HG02981 (cell line): ENCODE measurements around the gene ANK3.

Experiments
- ATAC-seq: cut with Tn5 transposase; IDR thresholded peaks from one replicate; pipeline ENCODE4 v1.9.1; 2021; ENCODE audit warnings: mild to moderate bottlenecking, moderate library complexity; ENCODE audit not compliant: unreplicated experiment

Gene ANK3

DNA sequence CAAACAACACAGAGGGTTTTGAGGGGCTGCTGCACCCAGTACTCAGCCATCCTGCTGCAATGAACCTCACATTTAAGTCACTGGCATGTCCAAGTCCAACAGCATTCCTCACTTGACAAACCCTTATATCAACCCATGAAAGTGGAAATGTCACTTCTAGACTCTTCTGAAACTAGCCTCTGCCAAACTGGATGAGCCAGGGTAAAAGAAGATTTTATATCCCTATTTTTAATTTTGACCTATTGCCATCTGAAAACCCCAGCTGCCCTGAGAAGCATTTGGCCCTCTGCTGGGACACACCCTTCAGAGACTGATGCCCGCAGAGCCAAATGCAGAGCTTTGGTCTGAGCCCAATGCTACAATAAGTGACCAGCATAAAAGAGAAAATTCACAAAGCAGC lies 201.1 kb downstream of the ANK3 start:
- ATAC-seq: no peak

DNA sequence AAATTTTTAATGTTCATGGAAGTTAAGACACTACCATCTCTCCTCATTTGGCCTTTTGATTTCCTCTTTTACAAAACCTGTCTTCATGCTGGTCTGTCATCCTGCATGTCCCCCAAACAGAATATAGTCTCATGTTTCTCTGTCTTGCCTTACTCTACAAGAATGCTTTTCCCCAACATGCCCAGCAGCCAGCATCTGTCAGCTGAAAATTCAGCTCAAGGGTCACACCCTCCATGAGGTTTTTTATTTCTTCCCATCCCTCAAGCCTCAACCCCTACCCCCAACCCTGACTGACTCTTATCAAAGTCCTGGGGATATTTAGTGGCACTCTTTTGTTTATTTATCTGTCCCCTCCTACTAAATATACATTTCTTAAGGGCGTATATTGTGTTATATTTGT lies 202.0 kb downstream of the ANK3 start:
- no peak for ATAC-seq

DNA sequence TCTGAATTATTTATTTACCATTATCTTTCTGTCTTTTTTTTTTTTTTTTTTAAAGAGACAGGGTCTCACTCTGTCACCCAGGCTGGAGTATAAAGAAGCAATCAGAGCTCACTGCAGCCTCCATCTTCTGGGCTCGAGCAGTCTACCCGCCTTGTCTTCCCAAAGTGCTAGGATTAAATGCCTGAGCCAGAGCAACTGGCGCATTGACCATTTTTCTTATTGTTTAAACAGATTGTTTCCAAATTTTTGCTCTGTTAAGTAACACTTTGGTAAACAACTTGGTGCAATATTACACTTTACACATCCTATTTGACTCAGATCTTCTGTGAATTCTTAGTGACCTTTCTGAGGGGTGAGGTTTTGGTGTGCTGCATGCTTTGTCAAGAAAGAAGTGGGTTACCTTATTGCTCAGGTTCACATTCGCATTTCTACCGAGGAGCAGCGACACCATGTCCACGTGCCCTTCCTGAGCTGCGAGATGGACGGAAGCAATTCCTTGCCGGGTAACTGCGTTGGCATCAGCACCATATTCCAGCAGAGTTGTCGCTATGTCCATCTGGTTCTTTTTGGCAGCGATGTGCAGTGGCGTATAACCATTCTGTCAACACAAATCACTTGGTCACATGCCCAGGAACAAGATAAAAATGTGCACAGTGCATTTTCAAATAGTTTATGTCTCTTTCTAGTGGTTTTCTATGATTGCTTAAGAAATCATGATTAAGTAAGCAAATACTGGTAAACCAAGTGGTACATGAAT lies 203.2 kb downstream of the ANK3 start:
- no peak for ATAC-seq

DNA sequence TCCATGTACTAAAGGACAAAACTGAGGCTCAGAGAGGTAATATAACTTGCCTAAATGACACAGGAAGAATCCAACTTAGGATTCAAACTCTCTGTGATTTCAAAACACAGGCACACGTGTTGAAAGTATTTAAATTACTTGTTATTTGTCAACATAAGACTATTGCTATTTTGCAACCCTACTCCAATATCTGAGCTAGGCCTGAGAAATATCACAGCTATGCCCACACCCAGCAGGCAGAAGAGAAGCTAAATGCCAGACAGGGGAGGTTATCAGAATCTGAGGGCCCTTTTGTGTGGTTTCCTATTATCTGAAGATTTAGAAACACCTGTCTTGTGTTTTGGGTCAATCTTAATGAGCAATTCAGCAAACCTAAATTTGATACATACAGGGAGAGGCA lies 204.3 kb downstream of the ANK3 start:
- ATAC-seq: no peak

DNA sequence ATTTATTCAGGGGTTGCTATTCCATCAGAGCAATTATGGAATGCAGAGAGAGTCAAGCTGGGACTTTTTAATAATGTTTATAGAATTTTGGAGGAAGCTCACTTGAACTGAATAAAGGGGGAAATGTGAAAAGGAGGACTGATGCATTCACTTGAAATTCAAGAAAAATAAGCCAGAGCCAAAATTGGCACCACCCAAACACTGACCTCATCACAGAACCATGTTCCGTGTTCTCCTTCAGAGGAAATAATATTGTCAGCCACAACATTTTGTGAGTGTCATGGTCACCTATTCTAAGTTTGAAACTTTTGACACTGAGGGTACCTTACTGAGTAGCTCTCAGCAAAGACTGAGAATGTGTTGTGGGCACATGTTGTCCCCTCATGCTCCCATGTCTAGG lies 207.0 kb downstream of the ANK3 start:
- ATAC-seq: no peak

DNA sequence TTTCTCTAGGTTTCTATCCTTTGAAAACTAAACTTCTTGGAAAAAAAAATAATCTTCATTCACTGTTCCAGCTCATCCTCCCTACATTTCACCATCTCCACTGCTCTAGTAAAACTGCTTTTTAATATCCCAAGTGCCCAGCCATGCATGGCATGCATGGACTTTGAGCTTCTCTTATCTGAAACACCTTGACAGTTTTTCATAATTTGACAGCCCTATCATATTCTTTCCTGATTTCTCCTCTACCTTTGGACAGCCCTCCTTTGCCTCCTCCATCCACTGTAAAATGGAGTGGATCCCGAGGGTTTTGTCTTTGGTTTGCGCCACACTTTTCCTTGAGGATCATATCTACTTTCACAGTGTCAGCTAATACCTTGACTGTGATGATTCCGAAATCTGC lies 212.8 kb downstream of the ANK3 start:
- no peak for ATAC-seq

DNA sequence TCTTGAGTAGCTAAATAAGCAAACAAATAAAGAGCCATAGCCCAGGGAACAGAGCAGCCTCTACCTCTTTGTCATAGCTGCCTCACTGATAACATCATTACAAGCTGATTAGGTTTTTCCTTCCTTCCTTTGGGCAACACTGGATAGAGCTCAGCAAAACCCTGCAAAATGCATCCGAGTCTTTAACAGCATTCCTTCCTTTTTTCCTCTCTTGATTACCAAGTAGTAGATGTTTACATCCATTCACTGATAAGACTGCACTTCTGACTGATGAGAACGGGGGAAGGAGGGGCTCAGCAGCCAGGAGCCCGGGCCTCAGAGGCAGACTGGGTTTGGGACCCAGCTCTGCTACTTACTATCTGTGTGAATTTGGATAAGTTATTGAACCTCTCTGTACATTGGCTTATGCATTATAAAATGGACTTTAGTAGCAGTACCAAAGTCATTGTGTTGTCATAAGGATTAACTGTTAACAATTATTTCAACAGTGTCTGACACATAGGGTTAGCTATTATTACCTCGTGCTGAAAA lies 214.2 kb downstream of the ANK3 start:
- ATAC-seq: no peak

DNA sequence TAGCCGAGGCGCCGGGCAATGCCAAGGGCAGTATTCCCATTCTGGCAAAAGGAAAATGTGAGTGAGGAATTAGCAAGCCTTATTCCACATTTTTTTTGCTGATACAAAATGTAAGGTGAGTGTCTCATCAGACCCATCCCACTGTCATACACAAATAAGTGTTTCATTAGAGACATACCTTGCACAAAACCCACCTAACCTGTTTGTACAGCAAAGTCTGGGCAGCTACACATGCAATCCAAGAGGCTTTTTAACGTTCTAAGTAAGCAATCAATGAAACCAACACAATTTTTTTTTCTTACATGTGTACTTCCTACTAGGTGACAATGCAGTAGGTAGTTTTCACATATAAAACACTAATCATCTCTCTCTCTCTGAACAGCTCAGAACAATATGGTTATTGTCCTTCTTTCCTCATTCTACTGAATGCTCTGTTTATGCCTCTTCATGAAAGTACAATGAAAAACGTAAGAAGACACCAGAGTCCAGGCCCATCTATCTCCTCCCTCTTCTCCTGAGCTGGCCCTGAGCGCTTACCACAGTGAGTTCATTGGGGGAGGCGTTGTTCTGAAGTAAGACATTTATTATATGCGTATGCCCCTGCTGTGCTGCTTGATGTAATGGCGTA lies 217.2 kb downstream of the ANK3 start:
- no peak for ATAC-seq

DNA sequence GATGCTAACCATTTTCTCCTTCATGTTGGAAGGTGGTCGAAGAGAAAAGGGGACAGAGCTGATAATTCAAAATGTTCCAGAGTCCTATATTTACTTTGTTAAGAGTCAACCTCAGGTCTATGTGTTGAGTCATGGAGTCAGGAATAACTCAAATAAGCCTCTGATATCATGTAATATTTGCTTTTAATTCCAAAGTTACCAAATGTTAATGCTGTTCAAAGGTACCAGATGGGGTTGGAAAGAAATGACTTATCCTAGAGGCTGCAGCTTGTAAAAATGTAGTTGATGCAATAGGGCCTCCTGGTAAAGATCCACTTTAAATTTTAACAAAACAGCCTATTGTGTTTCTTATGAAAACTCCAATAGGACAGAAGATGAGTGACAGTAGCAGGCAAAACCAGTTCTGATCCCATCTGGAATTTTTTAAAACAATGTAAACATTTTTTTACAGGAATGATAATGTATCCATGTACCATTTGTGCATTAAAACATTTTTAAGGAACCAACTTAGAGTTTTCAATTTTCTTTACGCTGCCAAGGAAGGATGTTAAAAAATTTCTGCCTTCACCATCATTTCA lies 218.2 kb downstream of the ANK3 start:
- ATAC-seq: no peak

DNA sequence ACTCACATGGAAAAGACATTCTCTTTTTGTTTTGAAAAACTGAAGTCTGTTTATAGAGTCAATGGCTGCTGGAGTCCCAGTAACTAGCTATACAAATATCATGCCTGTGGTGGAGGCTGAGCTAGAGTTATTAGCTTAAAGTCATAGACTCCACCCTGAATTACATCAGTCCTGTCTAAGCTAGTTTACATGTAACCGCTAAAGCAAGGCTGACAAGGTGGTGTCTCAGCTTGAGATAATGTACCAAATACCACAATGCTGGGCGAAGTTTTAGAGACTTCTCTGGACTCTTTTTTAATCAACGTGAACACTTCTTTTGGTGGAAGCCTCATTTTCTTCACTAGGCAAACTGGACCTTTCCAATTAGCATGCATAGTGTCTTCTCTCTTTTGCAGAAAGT lies 219.4 kb downstream of the ANK3 start:
- ATAC-seq: no peak

DNA sequence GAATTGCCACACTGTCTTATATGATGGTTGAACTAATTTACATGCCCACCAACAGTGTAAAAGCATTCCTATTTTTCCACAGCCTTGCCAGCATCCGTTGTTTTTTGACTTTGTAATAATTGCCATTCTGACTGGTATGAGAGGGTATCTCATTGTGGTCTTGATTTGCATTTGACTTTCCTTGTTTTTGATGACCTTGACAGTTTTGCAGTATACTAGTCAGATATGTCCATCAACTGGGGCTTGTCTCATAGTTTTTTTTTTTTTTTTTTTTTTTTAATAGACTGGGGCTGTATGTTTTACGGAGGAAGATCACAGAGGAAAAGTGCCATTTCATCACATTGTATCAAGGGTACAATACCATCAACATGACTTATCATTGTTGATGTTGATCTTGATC lies 220.6 kb downstream of the ANK3 start:
- no peak for ATAC-seq

DNA sequence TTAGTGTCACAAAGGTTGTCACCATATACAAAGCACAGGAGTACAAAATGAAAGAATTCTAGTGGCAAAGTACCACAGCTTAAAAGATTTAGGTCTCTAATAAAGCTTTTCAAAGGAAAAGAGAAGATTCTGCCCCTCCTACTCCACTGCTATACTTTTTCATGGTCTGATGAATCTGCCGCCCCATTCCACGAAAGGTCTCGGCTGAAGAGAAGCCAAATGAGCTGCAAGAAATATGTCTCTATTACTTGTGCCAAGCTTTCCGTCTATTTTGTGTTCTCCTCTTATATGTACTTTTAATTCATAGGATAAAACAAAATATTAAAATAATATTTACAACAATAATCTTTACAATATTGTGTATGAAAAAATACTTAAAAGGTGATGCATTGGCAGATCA lies 222.6 kb downstream of the ANK3 start:
- no peak for ATAC-seq

DNA sequence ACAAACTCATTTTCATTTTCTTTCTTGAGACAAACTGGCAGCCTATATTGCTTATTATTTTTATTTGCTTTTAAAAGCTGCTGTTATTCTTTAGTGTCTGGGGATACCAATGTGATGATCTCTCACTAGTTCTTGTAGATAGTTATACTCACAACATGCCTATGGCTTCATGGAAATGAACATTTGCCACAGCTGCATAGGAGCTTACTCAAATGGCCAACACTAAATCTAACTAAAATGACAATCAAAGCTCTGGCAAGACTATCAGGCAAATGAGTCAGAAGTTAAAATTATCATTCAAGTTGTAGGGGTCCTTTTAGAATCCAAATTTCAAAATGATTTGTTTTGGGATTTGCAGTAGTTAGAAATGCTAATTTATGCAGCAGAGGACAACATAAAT lies 225.9 kb downstream of the ANK3 start:
- no peak for ATAC-seq

DNA sequence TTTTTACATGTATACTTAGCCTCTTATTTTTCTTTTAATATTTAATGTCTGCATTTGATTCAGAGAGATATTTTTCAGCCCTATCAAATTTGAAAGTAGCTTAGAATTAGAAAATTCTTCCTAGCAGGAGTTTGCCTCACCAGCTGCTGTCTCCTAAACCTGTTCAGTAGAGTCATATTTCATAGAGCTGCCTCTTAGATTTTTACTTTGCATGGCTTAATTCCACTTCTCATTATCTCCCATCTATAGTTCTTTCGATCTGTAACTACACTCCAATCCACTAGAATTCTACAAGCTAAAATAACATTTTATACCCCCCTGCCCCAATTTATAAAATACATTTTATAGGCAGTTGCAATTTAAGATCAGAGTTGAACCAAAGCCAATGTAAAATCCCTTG lies 227.0 kb downstream of the ANK3 start:
- ATAC-seq: no peak

DNA sequence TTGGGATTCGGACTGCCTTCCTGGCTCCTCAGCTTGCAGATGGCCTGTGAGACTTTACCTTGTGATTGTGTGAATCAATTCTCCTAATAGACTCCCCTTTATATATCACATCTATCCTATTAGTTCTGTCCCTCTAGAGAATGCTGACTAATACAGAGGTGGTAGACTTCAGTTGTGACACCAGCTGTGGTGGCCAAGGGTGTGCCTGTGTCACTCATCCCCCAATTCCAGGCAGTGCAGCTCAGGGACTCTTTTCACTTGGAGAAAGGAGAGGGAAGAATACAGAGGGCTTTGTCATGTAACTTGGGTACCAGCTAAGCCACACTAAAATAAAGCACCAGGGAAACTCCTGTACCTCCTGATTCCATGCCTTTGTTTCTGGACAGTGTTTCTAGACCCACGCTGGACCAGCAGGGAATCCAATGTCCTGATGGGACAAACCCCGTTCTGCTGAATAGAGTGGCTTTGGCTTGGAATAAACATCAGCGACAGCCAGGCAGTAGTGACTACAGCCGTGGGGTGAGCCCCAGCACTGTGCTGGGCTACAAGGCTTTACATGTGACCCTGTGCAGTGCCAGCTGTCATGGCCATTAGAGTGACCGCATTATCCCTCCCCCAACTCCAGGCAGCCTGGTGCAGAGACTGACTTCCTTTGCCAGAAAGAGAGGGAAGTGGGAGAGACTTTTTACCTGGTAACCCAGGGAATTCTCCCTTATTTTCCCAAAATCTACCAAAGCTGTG lies 233.6 kb downstream of the ANK3 start:
- ATAC-seq: no peak

DNA sequence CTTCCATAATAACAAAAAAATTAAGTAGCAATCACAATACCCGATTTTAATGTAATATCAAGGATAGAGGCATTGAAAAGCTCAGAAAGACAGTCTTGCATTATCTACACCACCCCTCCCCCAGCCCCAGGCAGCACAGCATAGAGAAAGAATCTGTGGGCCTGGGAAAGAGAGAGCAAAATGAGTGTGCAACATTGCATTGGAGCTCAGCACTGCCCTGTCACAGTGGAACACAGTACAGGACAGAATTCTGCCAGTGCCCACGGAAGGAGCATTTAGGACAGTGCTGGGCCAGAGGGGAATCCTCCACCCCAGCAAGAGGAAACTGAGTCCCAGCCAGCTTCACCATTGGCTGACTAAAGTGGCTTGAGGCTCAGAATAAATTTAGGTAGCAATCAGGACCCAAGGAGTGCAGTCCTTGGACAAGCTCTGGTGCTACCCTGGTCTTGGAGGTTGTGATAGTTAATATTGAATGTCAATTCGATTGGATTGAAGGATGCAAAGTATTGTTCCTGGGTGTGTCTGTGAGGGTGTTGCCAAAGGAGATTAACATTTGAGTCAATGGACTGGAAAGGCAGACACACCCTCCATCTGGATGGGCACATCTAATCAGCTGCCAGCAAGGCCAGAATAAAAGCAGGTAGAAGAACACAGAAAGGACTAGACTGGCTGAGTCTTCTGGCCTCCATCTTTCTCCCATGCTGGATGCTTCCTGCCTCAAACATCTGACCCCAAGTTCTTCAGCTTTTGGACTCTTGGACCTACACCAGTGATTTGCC lies 234.4 kb downstream of the ANK3 start:
- no peak for ATAC-seq

DNA sequence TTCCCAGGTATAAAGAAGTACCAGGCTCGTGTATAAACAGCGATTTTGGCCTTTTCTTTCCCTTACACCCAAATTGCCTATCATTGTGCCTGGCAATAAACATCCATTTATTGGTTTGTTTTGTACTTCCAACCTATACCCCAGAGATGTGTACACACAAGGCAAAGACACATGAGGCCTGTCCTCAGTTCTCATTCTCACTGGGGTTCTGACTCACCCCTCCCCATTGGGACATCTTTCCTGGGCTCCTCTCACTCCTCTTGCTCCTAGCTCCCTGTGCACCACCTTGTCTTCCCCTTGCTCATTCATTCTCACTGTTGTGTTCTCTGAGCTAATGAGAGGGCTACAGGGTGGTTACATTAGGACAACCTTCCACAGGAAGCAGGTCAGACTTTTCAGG lies 240.7 kb downstream of the ANK3 start:
- ATAC-seq: no peak

DNA sequence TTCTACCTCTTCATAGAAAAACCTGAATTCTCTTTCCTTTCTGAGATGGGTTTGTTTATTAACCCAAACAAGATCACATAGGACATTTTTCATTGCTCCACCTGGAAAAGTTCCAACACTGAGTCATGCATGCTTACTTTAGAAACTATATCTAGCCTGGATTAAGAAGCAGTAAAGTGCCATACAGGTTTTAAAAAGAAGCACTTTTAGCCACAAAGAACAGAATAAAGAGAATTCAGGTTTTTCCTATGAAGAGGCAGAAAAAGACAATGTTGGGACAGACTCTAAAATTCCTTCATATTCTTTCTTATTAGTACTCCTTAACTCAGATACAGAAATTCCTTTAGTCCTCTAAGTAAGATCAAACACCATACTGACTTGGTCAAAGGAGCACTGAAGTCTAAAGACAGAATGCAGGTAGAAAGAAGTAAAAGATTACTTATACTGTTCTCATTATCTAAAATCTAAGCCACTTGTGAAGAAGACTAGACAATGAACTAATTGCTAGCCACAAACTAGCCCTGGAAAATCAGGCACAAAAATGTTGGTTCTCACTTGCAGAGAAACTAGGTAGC lies 241.3 kb downstream of the ANK3 start:
- no peak for ATAC-seq

DNA sequence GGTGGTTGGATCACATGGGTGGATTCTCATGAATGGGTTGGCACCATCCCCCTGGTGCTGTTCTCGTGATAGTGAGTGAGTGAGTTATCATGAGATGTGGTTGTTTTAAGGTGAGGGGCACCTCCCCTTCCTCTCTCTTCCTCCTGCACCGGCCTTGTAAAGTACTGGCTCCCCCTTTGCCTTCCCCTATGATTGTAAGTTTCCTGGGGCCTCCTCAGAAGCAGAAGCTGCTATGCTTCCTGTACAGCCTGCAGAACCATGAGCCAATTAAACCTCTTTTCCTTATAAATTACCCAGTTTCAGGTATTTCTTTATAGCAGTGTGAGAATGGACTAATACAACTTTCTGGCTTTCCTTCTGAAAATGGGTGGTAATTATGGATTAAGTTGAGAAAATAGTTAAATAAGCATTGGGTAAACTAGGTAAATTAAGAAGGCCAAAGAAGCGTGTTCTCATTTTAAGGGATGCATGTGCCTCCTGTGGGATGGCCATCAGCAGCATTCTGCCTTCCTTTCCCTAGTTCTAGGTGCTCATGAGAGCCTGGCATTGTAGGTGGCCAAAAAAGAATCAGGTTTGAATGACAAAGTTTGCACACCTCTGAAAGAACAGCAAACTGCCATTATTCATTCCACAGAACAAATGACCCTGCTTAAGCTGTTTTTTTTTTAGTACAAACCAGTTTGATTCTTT lies 242.0 kb downstream of the ANK3 start:
- ATAC-seq: no peak

DNA sequence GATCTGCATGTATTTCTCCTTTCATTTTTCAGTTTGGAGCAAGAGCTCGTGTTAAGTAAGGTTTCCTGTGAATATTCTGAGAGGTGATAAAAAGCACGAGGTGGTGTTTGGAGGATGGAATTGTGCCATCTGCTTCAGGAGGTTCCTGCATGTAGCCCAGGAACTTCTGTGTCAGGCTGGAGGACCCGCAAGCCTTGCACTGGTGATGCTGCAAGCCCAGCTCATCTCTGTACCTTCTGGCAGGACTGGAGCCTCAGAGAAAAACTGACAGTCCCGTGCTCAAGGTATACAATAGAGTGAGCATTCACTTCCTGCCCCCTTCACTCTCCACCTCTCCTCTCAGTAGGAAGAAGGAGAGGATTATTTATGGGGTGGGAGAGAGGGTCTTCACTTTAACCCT lies 242.7 kb downstream of the ANK3 start:
- ATAC-seq: no peak
